HPDE6-E6E7 (cell line): ENCODE data around the gene ACE.

Source experiments
- DNase-seq: peaks from one replicate; pipeline ENCODE4 v3.0.0; 2011; ENCODE audit warnings: missing footprints; ENCODE audit errors: extremely low spot score

The ACE gene

GRCh38 chr17:63537001-63537400 is 60.1 kb downstream of the ACE start:
- DNase-seq = peak; percentile 29

- no peak for DNase-seq
Measured at GRCh38 chr17:63537991-63538692, 61.3 kb downstream of the ACE start.

DNA sequence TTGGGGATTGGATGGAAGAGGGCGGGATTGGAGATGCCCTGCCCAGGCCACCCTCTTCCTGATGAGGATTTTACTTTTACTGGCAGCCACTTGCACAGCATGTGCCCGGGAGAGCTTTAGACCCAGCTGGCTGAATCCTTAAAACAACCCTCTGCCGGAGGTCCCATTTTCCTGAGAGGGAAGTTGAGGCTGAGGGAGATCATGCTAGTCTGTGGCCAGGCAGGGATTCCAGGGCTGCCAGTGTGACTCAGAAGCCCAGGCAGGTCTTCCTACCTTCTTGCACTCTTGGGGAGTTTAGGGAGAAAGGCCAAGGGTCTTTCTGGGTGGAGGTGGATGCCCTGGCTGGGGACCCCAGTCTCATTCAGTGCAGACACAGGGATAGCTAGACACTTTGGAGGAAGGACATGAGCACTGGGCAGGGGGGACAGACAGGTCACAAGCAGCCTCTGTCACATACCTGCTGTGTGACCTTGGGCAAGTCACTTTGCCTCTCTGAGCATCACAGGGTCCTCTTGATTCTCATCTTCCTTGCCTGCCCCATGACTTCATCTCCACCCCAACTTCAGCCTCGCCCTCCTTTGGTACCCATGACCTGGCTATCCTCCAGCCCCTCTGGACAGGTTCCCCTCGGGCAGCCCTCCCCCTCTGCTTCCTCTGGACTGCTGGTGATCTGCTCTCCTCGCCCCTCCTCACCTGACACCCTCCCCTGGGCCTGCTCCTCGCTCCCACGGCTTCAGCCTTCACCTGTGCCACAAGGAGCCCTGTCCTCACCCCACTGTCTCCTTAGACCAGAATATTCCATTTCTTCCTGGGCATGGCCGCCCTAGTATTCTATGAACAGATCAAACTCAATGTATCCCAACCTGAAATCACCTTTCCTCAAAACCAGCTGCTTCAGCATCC is 62.1 kb downstream of the ACE start:
- DNase-seq = no peak

GRCh38 chr17:63540590-63540989 is 63.7 kb downstream of the ACE start:
- no peak for DNase-seq

DNA sequence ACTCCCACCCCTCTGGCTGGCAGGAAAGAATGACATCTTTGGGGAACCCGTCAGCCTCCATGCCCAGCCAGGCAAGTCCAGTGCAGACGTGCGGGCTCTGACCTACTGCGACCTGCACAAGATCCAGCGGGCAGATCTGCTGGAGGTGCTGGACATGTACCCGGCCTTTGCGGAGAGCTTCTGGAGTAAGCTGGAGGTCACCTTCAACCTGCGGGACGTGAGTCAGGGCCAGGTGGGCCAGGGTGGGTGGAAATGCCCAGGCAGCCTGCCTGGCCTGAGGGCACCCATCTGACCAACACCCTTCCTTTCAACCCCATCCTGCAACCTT is 65.3 kb downstream of the ACE start:
- no peak for DNase-seq

DNA sequence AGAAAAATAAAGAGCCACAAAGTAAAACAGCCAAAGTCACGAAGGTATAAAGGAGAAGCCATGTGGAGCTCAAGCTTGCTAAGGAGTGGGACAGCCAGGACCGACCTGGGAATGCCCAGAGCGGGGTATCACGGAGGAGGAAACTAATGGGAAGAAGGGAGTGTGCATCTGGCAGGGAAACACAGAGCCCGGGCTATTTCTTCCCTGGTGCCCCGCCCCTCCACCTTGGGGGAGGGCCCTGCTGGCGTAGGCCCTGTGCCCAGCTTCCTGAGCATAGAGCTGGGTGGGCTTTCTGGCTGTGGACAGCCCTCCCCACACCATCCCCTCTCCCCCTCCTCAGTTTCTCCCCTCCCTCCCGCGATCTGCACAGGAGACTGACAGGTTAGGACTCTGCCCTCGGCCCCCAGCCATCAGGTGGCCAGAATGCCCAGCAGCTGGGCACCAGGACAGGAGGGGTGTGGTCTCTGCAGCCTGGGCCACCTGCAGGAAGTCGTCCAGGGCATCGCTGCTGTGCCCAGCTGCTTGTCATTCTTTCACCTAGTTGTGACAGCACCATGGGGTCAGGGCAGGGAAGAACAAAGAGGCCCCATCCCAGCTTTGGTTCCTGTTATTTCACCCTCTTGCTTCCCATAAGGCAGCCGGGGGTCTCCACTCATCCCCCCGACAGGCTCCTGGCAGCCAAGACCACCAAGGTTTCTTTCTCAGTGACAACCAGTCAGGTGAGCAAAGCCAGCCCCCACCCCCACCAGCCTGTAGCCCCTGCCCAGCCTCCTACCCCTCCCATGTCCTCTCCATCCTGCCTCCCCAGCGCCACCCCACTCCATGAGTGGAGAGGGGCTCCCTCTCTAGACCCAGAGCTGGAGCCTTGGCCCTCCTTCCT is 66.3 kb downstream of the ACE start:
- no peak for DNase-seq

GRCh38 chr17:63543822-63544420 is 67.1 kb downstream of the ACE start:
- DNase-seq = no peak

GRCh38 chr17:63544467-63545301 is 67.8 kb downstream of the ACE start:
- no peak for DNase-seq

DNA sequence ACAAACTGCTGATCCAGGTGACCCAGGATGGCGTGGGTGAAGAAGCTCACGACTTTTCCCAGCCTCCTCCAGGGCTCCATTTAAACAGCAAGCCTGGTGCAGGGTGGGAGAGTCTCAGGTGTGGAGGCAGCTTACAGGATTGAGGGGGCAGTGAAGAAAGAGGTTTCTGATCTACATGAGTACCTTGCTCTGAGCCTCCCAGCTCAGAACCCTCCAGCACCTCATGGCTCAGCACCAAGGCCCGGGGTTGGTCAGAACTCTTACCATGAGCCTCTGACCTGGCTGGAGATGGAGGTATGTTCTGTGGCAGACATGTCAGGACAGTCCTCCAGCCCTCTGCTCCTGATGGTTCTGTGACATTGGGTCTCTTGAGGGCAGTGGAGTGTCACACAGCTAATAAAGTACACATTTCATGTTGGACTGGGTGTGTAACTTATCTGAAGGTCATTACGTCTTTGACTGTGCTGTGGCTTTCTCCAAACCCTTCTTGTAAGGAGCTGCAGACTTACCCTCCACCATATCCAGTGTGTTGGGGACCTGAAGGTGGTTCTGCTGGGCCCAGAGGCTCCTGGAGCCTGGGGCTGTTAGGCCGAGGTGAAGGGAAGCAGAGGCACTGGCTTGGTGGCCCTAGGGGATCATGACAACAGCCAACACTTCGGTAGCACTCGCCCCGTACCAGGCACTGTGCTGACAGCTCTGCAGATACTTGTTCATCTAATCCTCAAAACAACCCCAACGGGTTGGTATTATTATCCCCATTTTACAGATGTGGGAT is 69.6 kb downstream of the ACE start:
- no peak for DNase-seq

DNA sequence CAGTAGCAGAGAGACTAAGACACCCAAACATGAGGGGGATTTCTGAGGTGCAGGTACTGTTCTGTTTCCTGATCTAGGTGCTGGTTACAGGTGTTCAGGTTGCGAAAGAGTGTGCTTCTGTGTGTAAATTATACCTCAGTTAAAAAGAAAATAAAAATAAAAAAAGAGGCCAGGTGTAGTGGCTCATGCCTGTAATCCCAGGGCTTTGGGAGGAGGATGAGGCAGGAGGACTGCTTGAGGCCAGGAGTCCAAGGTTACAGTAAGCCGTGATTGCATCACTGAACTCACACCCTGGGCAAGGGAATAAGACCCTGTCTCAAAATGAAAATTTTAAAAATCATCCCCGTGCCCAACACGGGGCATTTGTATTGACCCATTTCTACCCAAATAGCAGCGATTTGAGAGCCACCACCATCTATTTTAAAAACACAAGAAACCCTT is 70.2 kb downstream of the ACE start:
- no peak for DNase-seq
